T47D (cell line): ENCODE data around the gene CYTIP.

Source experiments
- DNase-seq, 2 experiments: peaks; one replicate each; pipeline versions ENCODE4 v3.0.0 to v3.0.0-alpha.2; 2011 to 2012; ENCODE audit warnings: low read depth in 1 of 2, low spot score in 1 of 2
- JUND ChIP-seq: IDR thresholded peaks from 2 replicates; pipeline ENCODE4 v1.6.1; 2012; ENCODE audit warnings: low read depth
- in situ Hi-C: cut with HindIII; loops from 2 replicates; pipeline ENCODE4 v1.10.0; 2016; ENCODE audit warnings: low sequenced_read_pairs, low pct_unique_long_range_greater_than_20kb

The CYTIP gene

DNA sequence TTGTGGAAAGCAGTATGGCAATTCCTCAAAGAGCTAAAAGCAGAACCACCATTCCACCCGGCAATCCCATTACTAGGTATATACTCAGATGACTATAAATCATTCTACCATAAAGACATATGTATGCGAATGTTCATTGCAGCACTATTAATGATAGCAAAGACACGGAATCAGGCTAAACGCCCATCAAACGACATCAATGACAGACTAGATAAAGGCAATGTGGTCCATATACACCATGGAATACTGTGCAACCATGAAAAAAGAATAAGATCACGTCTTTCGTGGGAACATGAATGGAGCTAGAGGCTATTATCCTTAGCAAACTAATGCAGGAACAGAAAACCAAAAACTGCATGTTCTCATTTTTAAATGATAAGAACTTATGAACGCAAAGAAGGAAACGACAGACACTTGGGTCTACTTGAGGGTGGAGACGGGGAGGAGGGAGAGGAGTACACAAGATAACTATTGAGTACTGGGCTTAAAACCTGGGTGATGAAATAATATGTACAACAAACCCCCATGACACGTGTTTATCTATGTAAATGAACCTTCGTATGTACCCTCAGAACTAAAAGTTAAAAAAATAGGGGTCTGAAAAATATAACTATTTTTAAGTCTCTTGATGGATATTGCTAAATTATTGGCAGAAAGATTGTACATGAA is 32.0 kb upstream of the CYTIP start:
- in situ Hi-C loops, result no loop called here
- DNase-seq, result no peak
- TF ChIP-seq JUND, result no peak

DNA sequence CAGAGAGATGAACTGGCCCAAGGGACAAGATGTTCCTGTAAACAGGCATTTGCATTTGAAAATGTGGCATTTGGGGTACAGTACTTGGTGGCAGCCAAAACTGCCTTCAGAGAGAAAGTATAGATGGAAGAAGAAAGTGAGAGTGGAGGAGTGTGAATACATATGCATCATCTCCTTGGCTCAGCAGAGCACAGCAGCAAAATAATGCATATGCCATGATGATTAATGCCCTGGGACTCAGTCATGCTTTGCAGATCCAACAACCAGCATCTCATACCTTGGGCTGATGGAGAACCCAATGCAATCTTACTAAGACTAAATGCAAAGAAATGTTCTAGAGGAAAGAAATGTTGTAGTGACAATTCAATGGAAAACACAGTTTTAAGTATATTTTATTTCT is 29.7 kb upstream of the CYTIP start:
- TF ChIP-seq JUND, result no peak
- DNase-seq, result no peak
- in situ Hi-C loops, result no loop called here

GRCh38 chr2:157471078-157471477 is 27.2 kb upstream of the CYTIP start:
- no peak for DNase-seq
- in situ Hi-C loops, result no loop called here
- TF ChIP-seq JUND, result no peak

DNA sequence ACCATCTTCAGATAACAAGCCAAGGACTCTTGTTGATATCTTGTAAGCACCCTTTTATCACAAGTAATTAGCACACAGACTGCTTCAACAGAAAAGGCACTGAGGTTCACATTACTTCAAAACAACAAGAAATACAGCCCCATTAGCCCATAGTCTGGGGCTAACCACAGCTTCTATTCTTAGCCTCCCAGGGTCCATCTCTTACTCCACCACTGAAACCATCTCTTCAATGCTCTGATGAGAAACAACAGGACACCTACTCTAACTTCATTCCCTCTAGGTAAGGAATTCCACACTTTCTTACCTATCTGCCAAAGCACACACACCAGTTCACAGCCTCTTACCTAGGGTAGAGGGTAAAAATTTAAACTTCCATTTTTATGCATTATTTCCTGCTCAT is 26.4 kb upstream of the CYTIP start:
- no peak for DNase-seq
- no peak for TF ChIP-seq JUND
- in situ Hi-C loops, result no loop called here

DNA sequence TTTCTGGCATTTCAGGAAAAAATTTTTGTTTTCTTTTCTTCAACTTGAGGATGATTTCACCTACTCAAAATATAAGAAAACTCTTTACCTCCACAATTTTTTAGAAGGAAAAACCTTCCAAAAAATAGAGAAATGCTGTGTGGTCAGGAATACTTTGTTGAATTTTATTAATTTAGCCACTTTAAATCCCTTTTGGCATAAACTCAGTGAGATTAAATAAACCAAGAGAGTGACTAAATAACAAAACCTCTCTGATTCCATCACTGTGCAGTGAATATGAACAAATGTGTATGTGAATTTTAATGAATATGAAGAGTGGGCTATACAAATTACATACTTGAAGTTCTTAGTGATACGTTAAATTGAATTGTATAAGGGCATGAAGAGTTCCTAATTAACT is 25.8 kb upstream of the CYTIP start:
- TF ChIP-seq JUND, result no peak
- DNase-seq, result no peak
- in situ Hi-C loops, result no loop called here

DNA sequence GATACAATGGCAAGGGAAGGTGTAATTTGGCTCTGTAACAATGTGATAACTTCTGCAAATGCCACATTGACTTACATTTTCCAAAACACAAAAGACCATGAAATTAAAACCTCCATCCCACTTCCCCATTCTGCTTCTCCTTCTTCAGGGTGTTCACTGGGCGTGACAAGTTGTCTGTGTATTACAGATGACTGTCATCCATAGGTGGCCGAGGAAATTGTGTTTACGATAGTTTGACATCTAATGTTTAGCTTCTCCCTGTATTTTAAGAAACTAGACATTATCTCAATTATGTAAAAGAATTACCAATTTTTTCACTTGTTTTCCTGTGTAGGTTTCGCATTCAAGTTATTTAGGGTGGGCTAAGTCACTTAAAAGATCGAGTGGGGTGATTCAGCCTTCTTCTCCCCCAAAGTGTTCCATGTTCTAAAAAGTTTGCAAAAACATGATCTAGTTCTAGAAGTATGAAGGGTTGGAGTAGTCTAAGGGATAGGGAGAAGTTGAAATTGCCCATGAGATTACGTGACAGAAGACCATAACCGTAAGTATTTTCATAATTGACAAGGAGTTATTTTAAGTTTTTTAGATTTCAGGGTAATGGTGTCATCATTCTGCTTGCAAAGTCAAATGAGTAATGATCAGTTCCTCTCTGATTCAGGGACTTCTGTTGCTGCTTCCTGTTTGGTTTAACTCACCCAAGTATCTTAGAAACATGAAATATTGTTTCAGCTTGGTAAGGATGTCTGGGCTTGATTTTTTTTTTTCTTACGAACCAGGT is 25.2 kb upstream of the CYTIP start:
- DNase-seq, result no peak
- TF ChIP-seq JUND, result no peak
- in situ Hi-C loops, result no loop called here

GRCh38 chr2:157466764-157467163 is 22.9 kb upstream of the CYTIP start:
- in situ Hi-C loops, result no loop called here
- no peak for DNase-seq
- no peak for TF ChIP-seq JUND

DNA sequence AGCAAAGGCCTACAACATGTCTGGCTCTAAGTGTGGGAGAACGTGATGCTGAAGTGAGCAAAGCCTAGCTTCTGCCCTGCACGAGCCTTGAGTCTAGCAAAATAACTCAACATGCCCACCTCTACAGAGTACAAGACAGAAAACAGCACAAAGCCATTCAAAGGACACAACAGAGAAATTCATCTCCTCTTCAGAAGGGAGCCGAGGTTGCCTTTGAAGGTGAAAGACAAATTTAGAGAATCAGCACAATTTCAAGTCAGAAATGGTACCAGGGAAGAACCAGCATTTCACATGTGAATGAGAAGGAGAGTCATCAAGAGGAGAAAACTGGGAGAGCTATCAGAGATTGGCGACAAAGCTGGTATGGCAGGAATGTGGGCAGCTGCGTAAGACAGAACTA is 21.7 kb upstream of the CYTIP start:
- in situ Hi-C loops, result no loop called here

GRCh38 chr2:157463002-157463401 is 19.1 kb upstream of the CYTIP start:
- in situ Hi-C loops, result no loop called here
- DNase-seq, result no peak

More for the DNA sequence above, 21.7 kb upstream of the CYTIP start:
- DNase-seq, result no peak
- no peak for TF ChIP-seq JUND

GRCh38 chr2:157460897-157461296 is 17.0 kb upstream of the CYTIP start:
- no peak for DNase-seq
- no peak for TF ChIP-seq JUND
- in situ Hi-C loops, result no loop called here

More at GRCh38 chr2:157463002-157463401, 19.1 kb upstream of the CYTIP start:
- no peak for TF ChIP-seq JUND

GRCh38 chr2:157460384-157460837 is 16.5 kb upstream of the CYTIP start:
- in situ Hi-C loops, result no loop called here
- no peak for TF ChIP-seq JUND
- DNase-seq, result no peak

DNA sequence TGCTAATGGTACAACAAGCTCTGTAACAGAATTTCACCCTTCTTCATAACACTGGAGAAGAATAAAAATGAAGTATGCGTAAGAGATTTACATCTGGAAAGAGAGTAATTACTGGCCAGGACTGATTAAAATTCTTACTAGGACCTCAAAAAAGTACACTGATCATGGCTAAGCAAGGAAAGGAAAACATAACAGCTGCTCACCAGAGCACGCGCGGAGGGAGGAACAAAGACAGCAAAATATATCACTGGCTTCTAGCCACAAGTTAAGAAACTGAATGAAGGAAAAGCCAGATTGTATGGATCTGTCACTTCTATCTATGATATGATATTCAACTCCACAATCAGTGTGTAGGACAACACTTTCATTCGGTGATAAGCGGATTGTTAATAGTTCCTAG is 15.6 kb upstream of the CYTIP start:
- in situ Hi-C loops, result no loop called here
- TF ChIP-seq JUND, result no peak
- DNase-seq, result no peak

DNA sequence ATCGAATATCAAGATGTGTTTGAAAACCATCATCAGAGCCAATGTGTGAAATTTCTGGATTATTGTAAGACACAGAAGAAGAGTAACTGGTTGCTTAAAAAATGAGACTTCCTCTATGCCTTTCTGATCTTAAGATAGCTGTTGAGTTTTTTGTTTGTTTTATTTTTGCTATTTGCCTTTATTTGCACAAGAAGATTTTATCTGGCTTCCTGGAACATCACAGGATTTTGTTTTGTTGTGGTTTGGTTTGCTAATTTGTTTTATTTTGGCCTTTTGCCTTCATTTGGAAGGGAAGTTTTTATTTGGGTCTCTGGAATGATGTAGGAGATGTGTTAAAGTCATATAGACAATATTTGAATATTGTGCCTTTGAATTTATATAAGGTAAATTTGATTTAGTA is 3.9 kb upstream of the CYTIP start:
- TF ChIP-seq JUND, result no peak
- in situ Hi-C loops, result no loop called here

More for the DNA sequence above, 3.9 kb upstream of the CYTIP start:
- DNase-seq, result peak in 1 of 2 experiments; percentile 10
